HUES6 (cell line): ENCODE data around the gene FGG.

Experiments
- H3K27ac ChIP-seq: 2 replicates; pipeline ENCODE4 v1.7.0; 2013; ENCODE audit warnings: low read depth, mild to moderate bottlenecking, low read length, inconsistent platforms
- H3K27me3 ChIP-seq: 2 replicates; pipeline ENCODE4 v1.6.1; 2013; ENCODE audit warnings: low read length; ENCODE audit not compliant: control insufficient read depth, insufficient read depth
- H3K36me3 ChIP-seq: 2 replicates; pipeline ENCODE4 v1.6.1; 2013; ENCODE audit warnings: low read length; ENCODE audit not compliant: control insufficient read depth, insufficient read depth
- H3K4me1 ChIP-seq: 2 replicates; pipeline ENCODE4 v1.6.1; 2013; ENCODE audit warnings: low read length; ENCODE audit not compliant: control insufficient read depth, insufficient read depth
- H3K4me3 ChIP-seq: 2 replicates; pipeline ENCODE4 v1.5.1; 2013; ENCODE audit warnings: low read depth, low read length
- H3K9ac ChIP-seq: one replicate; pipeline ENCODE4 v1.6.1; 2013; ENCODE audit warnings: mild to moderate bottlenecking, low read length
- H3K9me3 ChIP-seq: 2 replicates; pipeline ENCODE4 v1.6.1; 2013; ENCODE audit warnings: low read depth, low read length; ENCODE audit not compliant: control insufficient read depth, insufficient read depth

FGG gene

GRCh38 chr4:154611833-154612232, 623 bp downstream of the FGG start:
- Histone ChIP-seq H3K27me3 (no peaks in the 10 kb centered on the region), H3K9me3 (no peaks in the 10 kb centered on the region), H3K4me3 (no peak overlapping the region), H3K36me3 (no peaks in the 10 kb centered on the region), H3K4me1 (no peaks in the 10 kb centered on the region), H3K9ac (no peak overlapping the region), H3K27ac (no peak overlapping the region)

- Histone ChIP-seq H3K4me3 (no peak overlapping the region), H3K27ac (no peak overlapping the region), H3K4me1 (no peaks in the 10 kb centered on the region), H3K36me3 (no peaks in the 10 kb centered on the region), H3K27me3 (no peaks in the 10 kb centered on the region), H3K9me3 (no peaks in the 10 kb centered on the region), H3K9ac (no peak overlapping the region)
Measured at GRCh38 chr4:154610582-154610981, 1.9 kb downstream of the FGG start.

GRCh38 chr4:154609532-154609931, 2.9 kb downstream of the FGG start:
- no peak overlapping the region for H3K27ac ChIP-seq
- H3K4me3 ChIP-seq: no peak overlapping the region
- H3K36me3 ChIP-seq: no peaks in the 10 kb centered on the region
- H3K27me3 ChIP-seq: no peaks in the 10 kb centered on the region
- H3K9ac ChIP-seq: no peak overlapping the region
- H3K4me1 ChIP-seq: no peaks in the 10 kb centered on the region
- H3K9me3 ChIP-seq: no peaks in the 10 kb centered on the region

- Histone ChIP-seq H3K27me3 (no peaks in the 10 kb centered on the region), H3K9me3 (no peaks in the 10 kb centered on the region), H3K4me3 (no peak overlapping the region), H3K27ac (no peak overlapping the region), H3K36me3 (no peaks in the 10 kb centered on the region), H3K4me1 (0 out of 2 replicates have a peak, but pooled peaks cover 2% of the 10 kb centered on the region), H3K9ac (no peak overlapping the region)
Measured at GRCh38 chr4:154608361-154609252, 3.8 kb downstream of the FGG start.

- Histone ChIP-seq H3K9ac (no peak overlapping the region), H3K4me3 (no peak overlapping the region), H3K27ac (no peak overlapping the region)
Measured at GRCh38 chr4:154606728-154607723, 5.4 kb downstream of the FGG start.

GRCh38 chr4:154604696-154605200, 7.7 kb downstream of the FGG start:
- H3K4me1 ChIP-seq: 0 out of 2 replicates have a peak, but pooled peaks cover 3% of the 10 kb centered on the region
- H3K4me3 ChIP-seq: no peak overlapping the region
- no peaks in the 10 kb centered on the region for H3K36me3 ChIP-seq
- H3K27me3 ChIP-seq: no peaks in the 10 kb centered on the region
- no peak overlapping the region for H3K27ac ChIP-seq
- no peak overlapping the region for H3K9ac ChIP-seq
- no peaks in the 10 kb centered on the region for H3K9me3 ChIP-seq

More at GRCh38 chr4:154606728-154607723, 5.4 kb downstream of the FGG start:
- H3K27me3 ChIP-seq: no peaks in the 10 kb centered on the region
- no peaks in the 10 kb centered on the region for H3K36me3 ChIP-seq
- no peaks in the 10 kb centered on the region for H3K9me3 ChIP-seq
- 0 out of 2 replicates have a peak, but pooled peaks cover 3% of the 10 kb centered on the region for H3K4me1 ChIP-seq

GRCh38 chr4:154603033-154603943, 9.2 kb downstream of the FGG start:
- Histone ChIP-seq H3K27ac (no peak overlapping the region), H3K9ac (no peak overlapping the region), H3K4me3 (no peak overlapping the region), H3K36me3 (no peaks in the 10 kb centered on the region), H3K9me3 (no peaks in the 10 kb centered on the region), H3K27me3 (no peaks in the 10 kb centered on the region), H3K4me1 (0 out of 2 replicates have a peak, but pooled peaks cover 3% of the 10 kb centered on the region)

GRCh38 chr4:154602404-154603020, 9.9 kb downstream of the FGG start:
- Histone ChIP-seq H3K9me3 (no peaks in the 10 kb centered on the region), H3K9ac (no peak overlapping the region), H3K27me3 (no peaks in the 10 kb centered on the region), H3K27ac (no peak overlapping the region), H3K36me3 (no peaks in the 10 kb centered on the region), H3K4me1 (0 out of 2 replicates have a peak, but pooled peaks cover 3% of the 10 kb centered on the region), H3K4me3 (no peak overlapping the region)

GRCh38 chr4:154597798-154598774, 14.4 kb downstream of the FGG start:
- Histone ChIP-seq H3K27ac (no peak overlapping the region), H3K9ac (no peak overlapping the region), H3K9me3 (no peaks in the 10 kb centered on the region), H3K4me3 (no peak overlapping the region), H3K4me1 (no peaks in the 10 kb centered on the region), H3K27me3 (no peaks in the 10 kb centered on the region), H3K36me3 (no peaks in the 10 kb centered on the region)
